Activated CD8-positive, alpha-beta memory T cell treated with anti-CD3 and anti-CD28 coated beads, Interleukin-2, amount 10 ng/mL, durations not matched to agents 7 days and 5 days (primary cell): ENCODE results near the gene DAP3. TPM values are rescaled to one million over a fixed set of nuclear protein-coding genes. Genes with fewer than 3 reads are reported as not detected.
A peak's percentile ranks its signal among the peaks of the same experiment; 100 is the strongest.
"Not testable (repeated sequence)": the region's sequence is repeated elsewhere in the genome, so short reads cannot be mapped to it uniquely, and the experiment has no call there.

Experiments used
- ATAC-seq: fragments of 150-1000 bp; cut with Tn5 transposase; one replicate; pipeline ENCODE4 v1.10.0; 2021; ENCODE audit warnings: moderate library complexity
- CTCF ChIA-PET: fragments of 350-600 bp; sonication (Branson Sonifier 250); formaldehyde crosslinking; loops from one replicate; lab custom pipeline; 2021; ENCODE audit warnings: antibody characterized with exemption; lab: Charles Lee
- DNase-seq: peaks from one replicate; pipeline ENCODE4 v3.0.0-alpha.2; 2020
- H3K27ac Mint-ChIP-seq: one replicate; pipeline ENCODE4 v1.8.0; 2021; ENCODE audit warnings: mild to moderate bottlenecking, mixed read lengths
- H3K27me3 Mint-ChIP-seq: one replicate; pipeline ENCODE4 v1.8.0; 2021; ENCODE audit warnings: mixed read lengths
- H3K36me3 Mint-ChIP-seq: one replicate; pipeline ENCODE4 v1.8.0; 2021; ENCODE audit warnings: mild to moderate bottlenecking, mixed read lengths
- H3K4me1 Mint-ChIP-seq: one replicate; pipeline ENCODE4 v1.8.0; 2021; ENCODE audit warnings: mixed read lengths
- H3K4me3 Mint-ChIP-seq: one replicate; pipeline ENCODE4 v1.8.0; 2021; ENCODE audit warnings: mild to moderate bottlenecking, moderate library complexity, mixed read lengths
- H3K9me3 Mint-ChIP-seq: one replicate; pipeline ENCODE4 v1.8.0; 2022; ENCODE audit warnings: low read depth, mixed read lengths
- total RNA-seq, 2 experiments: library from RNA; stranded (reverse); gene quantifications; one replicate each; pipeline ENCODE4 v1.2.3, GENCODE V29; 2021

The DAP3 gene
- 100 to 1,000 TPM; 140 to 145 TPM for total RNA-seq

DNA sequence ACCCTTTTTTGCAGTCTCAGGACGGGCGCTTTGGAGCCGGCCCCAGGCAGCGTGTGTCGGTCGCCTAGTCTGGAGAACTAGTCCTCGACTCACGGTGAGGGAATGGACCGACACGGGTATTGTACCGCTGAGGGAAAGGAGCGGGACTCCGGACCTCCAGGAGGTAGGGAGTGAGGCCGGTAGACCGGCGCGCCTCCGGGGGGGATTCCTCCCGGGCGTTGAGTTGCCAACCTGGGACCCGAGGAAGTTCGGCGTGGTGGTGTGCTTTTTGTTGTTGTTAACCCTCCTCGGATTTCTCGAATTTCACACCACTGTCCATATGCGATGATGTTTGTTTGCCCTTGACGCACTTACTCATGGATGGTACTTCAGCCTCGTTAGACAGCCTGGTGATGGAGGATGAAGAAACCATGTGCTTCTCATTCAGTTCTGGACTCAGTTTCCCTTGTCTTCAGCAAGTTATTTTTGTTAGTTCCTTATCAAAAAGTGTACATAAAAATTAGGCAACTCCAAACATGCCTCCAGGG lies at the start of gene DAP3:
DAP3 (plus strand) TSS at position 11 of the 527 bp plus-strand sequence. CDS start 20,689 bp downstream, outside the sequence.
- H3K9me3 Mint-ChIP-seq, CTCF ChIA-PET, DNase-seq, ATAC-seq, H3K27me3 Mint-ChIP-seq: not testable (repeated sequence)
- H3K27ac Mint-ChIP-seq = peak within 1 kb of the TSS; percentile 99
- peaks cover 61% of the 10 kb centered on the region for H3K4me1 Mint-ChIP-seq
- peak within 1 kb of the TSS; percentile 99 for H3K4me3 Mint-ChIP-seq
- peaks cover 50% of the 10 kb centered on the region for H3K36me3 Mint-ChIP-seq

DNA sequence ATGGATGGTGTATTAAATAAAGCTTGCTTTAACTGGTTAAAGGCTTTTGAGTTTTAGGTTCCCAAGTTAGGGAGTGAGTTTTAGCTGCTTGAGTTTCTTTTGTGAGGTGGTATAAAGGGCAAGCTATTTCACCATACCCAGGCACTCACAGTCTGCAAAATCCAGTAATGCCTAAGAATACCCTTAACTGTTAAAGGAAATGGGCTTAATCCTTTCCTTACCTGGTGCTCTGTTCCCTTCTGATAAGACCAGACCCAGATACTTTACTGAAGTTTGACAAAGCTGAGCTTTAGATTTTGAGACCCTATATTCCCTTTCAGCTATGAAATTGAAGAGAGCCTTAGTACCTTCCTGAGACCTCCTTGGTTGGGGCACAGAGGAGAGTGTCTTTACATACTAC lies 48.5 kb upstream of the DAP3 start:
- H3K9me3 Mint-ChIP-seq = peaks cover 21% of the 10 kb centered on the region
- peaks cover 28% of the 10 kb centered on the region for H3K36me3 Mint-ChIP-seq
- H3K27me3 Mint-ChIP-seq = no peaks in the 10 kb centered on the region
- CTCF ChIA-PET = interaction anchor here (0.7 to 1.1 kb wide), 2 partner anchors 18 to 22 kb away, joined by 3 to 4 read pairs; no protein-coding TSS in a partner anchor
- ATAC-seq (no peak), DNase-seq (no peak)
- H3K4me3 Mint-ChIP-seq = no peak overlapping the region
- no peak overlapping the region for H3K27ac Mint-ChIP-seq
- peaks cover 21% of the 10 kb centered on the region for H3K4me1 Mint-ChIP-seq

DNA sequence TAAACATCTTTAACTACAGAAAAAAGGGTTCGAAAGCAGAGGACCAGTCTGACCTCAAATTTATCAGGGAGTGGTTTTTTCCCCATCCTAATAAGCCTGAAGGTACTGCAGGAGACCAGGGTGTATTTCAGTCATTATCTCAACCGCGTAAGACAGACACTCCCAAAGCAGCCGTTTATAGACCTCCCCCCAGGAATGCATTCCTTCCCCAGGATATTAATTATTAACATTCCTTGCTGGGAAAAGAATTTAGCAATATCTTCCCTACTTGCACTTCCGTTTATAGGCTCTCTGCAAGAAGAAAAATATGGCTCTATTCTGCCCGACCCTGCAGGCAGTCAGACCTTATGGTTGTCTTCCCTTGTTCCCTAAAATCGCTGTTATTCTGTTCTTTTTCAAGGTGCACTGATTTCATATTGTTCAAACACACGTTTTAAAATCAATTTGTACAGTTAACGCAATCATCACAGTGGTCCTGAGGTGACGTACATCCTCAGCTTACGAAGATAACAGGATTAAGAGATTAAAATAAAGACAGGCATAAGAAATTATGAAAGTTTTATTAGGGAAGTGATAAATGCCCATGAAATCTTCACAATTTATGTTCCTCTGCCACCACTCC lies 46.2 kb upstream of the DAP3 start:
- ATAC-seq, H3K4me3 Mint-ChIP-seq, H3K27ac Mint-ChIP-seq, CTCF ChIA-PET, H3K27me3 Mint-ChIP-seq, DNase-seq, H3K4me1 Mint-ChIP-seq: not testable (repeated sequence)
- H3K9me3 Mint-ChIP-seq = peaks cover 21% of the 10 kb centered on the region
- H3K36me3 Mint-ChIP-seq = peaks cover 25% of the 10 kb centered on the region

DNA sequence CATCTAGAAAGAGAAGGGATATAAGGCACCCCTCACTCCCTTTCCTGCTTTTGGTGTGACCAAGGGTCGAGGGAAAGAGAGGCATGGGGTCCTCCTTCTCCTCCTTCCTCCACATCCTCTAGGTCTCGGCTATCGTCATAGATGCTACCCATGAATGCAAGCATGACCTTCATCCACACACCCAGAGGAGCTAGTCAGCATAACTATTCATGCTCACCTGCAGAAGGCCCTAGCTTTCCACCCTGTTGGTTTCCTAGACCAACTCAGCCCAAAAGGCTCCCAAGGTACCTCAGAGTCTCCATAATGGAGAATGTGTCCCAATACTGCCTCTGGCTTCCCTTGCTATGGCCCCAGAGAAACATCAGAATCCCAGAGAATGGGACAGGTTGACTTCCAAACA lies 45.7 kb upstream of the DAP3 start:
- DNase-seq (no peak), ATAC-seq (no peak)
- H3K27me3 Mint-ChIP-seq = no peaks in the 10 kb centered on the region
- H3K36me3 Mint-ChIP-seq = peaks cover 25% of the 10 kb centered on the region
- CTCF ChIA-PET = no interaction called here
- no peaks in the 10 kb centered on the region for H3K4me1 Mint-ChIP-seq
- H3K9me3 Mint-ChIP-seq = peaks cover 21% of the 10 kb centered on the region
- H3K4me3 Mint-ChIP-seq = no peak overlapping the region
- no peak overlapping the region for H3K27ac Mint-ChIP-seq

DNA sequence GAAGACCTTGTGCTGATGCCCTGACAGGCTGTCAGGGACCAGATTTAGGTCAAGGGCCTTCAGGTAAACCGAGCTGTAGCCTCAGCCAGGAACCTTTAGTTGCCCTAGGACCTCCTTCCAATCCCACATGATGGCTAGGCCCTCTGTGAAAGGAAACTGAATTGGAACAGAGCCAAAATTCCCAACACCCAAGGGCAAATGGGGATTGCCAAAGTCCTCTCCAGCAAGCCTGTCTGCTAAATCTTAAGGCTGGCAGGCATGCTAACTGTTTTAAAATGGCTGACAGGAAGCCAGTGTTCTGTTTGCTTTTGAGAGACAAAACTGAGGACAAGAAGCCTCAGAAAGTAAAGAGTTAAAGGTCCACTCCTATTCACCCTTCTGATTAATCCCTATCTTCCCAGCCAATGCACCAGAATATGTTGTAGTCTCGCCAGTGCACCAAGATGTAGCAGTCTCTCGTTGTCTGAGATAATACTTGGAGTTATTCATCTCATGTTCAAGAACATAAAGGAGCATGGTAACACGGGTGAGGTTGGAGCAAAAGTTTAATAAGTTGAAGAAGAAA lies 43.8 kb upstream of the DAP3 start:
- no peak for ATAC-seq
- no peak for DNase-seq
- Mint-ChIP-seq H3K4me3 (no peak overlapping the region), H3K36me3 (peaks cover 22% of the 10 kb centered on the region), H3K27ac (no peak overlapping the region), H3K27me3 (peaks cover 2% of the 10 kb centered on the region), H3K4me1 (no peaks in the 10 kb centered on the region), H3K9me3 (peaks cover 21% of the 10 kb centered on the region)
- CTCF ChIA-PET = no interaction called here

DNA sequence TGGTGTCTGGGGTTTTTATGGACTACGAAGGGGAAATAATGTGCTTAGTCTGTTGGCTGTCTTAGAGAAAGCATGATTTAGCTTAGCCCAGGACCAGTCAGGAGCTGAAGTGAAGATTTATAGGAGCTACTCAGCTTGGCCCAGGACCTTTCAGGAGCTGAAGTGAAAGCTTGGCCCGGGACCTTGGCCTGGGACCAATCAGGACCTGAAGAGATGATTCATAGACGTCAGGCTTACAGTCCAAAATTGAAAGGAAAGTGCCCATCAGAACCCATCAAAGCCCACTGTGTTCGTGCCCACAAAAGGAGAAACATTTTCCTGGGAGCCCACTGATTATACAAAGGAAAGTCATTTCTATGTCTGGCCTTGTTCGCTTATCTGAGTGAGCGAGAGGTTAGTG lies 43.2 kb upstream of the DAP3 start:
- Mint-ChIP-seq H3K9me3 (peaks cover 18% of the 10 kb centered on the region), H3K27me3 (peaks cover 2% of the 10 kb centered on the region), H3K27ac (no peak overlapping the region), H3K4me3 (no peak overlapping the region), H3K36me3 (peaks cover 19% of the 10 kb centered on the region), H3K4me1 (no peaks in the 10 kb centered on the region)
- DNase-seq (no peak), ATAC-seq (no peak)
- CTCF ChIA-PET = interaction anchor here (1.0 kb wide), 1 partner anchor 395 kb away, joined by 4 read pairs; no protein-coding TSS in a partner anchor

DNA sequence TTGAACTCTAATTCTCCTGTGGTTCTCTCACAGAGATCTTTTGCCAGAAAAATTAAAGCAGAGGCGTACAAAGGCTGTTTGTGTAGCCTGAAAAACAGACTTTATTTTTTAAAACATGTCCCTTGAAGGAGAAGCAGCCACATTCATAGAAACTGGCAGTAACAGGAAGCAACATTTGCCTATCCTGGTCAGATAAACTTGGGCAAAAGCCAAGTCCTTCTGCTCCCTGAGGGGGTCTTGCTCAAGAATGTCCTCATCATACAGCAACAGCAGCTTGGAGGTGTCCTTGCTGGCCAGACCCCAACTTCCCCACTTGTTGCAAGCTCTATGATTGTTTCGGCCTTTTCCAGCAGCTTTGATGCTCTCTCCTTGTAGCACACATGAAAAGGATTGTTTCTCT lies 42.6 kb upstream of the DAP3 start:
- Mint-ChIP-seq H3K36me3 (peaks cover 19% of the 10 kb centered on the region), H3K27ac (no peak overlapping the region), H3K4me3 (no peak overlapping the region), H3K27me3 (peaks cover 2% of the 10 kb centered on the region), H3K4me1 (no peaks in the 10 kb centered on the region), H3K9me3 (peaks cover 18% of the 10 kb centered on the region)
- DNase-seq = no peak
- CTCF ChIA-PET = interaction anchor here (0.6 to 1.0 kb wide), 2 partner anchors 152 to 396 kb away, joined by 3 to 4 read pairs; no protein-coding TSS in a partner anchor
- no peak for ATAC-seq

DNA sequence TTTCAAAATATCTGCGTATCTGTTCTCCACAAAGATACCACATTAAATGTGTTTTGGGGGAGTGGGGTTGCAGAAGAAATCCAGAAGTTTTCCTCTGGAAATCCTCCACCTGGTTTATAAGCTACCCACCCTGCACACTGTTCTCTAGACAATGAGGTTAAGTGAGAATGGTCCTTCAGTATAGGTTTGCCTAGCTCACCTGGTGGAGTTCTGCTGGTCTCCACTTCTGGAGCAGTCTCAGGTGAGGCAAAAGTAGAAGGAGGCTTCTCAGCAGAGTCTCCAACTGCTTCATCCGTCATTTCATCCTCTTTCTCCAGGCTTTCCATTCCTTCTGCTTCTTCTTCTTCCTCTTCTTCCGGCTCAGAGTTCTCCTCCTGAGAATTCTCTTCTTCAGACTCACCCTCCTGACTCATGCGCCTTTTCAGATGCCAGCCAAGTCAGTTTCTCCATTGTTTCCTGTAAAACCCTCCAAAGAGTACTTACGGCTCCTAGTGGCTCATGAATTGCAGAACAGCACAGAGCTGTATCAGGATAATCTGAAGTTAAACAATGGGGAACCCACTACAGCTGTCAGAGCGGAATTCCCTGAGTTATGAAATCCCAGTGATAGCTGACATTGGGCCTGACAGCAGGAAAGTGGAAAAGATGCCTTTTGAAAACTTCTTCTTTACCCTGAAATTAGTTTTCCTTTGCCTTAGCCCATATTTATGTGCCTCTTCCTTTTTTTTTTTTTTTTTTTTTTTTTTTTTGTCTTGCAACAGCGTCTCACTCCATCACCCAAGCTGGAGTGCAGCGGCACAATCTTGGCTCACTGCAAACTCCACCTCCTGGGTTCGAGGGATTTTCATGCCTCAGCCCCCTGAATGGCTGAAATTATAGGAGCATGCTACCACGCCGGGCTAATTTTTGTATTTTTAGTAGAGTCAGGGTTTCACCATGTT lies 40.4 kb upstream of the DAP3 start:
- Mint-ChIP-seq H3K36me3 (peaks cover 4% of the 10 kb centered on the region), H3K4me3 (no peak overlapping the region), H3K9me3 (peaks cover 2% of the 10 kb centered on the region), H3K4me1 (no peaks in the 10 kb centered on the region), H3K27ac (no peak overlapping the region), H3K27me3 (peaks cover 6% of the 10 kb centered on the region)
- DNase-seq = no peak
- ATAC-seq = no peak
- CTCF ChIA-PET = interaction anchor here (0.6 kb wide), 1 partner anchor 367 kb away, joined by 3 read pairs; no protein-coding TSS in a partner anchor

DNA sequence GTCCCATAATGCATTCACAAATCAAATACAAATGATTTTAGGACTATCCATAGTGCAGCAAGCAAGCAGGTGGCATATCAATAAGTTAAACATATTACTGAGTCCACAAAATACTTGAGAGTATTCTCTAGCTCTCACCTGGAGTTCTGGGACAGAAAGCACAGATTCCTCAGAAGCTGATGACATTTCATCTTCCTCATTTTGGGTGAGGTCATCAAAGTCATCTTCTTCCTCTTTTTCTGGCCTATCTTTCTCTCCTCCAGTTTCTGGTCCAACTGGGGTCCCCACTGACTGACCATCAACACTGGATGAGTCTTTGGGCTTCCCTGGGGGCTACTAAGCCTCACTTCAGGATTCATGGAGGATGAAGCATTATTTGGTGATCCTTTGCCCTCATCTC lies 39.2 kb upstream of the DAP3 start:
- H3K9me3 Mint-ChIP-seq = no peaks in the 10 kb centered on the region
- H3K4me3 Mint-ChIP-seq = no peak overlapping the region
- CTCF ChIA-PET = no interaction called here
- no peaks in the 10 kb centered on the region for H3K4me1 Mint-ChIP-seq
- no peak for ATAC-seq
- DNase-seq = no peak
- peaks cover 1% of the 10 kb centered on the region for H3K36me3 Mint-ChIP-seq
- no peak overlapping the region for H3K27ac Mint-ChIP-seq
- peaks cover 11% of the 10 kb centered on the region for H3K27me3 Mint-ChIP-seq

DNA sequence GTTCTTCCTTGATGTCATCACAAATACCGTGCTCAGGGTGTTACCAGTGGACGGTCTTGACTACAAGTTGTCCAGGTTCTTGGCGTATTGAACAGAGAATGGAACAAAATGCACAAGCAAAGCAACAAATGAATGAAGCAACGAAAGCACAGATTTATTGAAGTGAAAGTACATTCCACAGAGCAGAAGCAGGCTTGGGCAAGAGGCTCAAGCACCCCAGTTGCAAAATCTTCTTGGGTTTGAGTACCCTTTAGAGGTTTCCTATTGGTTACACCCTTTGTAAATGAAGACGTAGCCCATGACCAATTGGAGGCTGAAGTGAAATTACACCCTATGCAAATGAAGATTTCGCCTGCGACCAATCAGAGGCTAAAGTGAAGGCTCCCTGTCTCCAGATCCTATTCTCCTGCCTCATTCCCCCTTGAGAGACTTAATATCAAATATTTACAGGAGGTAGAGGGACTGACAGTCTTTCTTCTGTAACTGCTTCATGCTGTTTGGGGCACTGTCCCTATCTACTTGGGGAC lies 38.6 kb upstream of the DAP3 start:
- Mint-ChIP-seq H3K27ac (no peak overlapping the region), H3K9me3 (no peaks in the 10 kb centered on the region), H3K4me1 (no peaks in the 10 kb centered on the region), H3K27me3 (peaks cover 12% of the 10 kb centered on the region), H3K36me3 (peaks cover 1% of the 10 kb centered on the region), H3K4me3 (no peak overlapping the region)
- ATAC-seq = no peak
- CTCF ChIA-PET = interaction anchor here (0.6 to 1.4 kb wide), 2 partner anchors 399 to 865 kb away, joined by 3 read pairs; no protein-coding TSS in a partner anchor
- DNase-seq = no peak

DNA sequence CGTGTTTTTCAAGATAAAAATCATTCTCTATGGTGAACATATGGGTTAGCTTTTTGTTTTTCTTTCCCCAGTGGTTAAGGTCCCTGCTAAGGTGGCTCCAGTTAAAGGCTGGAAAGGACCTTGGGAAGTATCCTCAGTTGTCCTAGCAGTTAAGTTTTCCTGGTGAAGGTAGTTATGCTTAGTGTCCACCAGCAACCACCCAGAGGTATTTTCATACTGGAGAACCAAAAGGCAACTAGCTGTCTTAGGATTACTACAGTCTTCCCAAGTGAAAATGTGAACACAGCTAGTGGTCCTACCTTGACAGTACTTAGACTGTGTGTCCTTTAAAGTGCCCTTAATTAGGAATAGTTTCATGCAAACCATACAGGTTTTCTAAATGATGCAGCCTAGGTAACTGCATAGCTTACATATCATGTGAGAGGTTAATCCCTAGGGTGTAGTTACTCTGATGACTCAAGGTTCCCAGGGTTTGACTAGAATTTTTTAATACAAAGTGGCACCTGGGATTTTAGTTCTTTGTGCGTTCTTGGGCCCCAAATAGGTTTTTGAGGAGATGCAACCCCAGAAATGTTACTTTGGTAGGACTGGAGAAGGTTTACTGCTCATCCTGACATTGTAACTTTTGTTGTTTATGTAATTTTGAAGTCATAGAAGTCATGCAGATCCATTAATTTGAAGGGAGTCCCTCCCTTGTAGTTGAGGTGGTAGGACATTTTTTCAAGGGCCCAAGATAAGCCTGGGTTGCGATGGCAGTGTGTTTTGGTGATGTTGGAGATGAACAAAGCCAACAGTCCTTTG lies 36.8 kb upstream of the DAP3 start:
- Mint-ChIP-seq H3K36me3 (peaks cover 6% of the 10 kb centered on the region), H3K9me3 (no peaks in the 10 kb centered on the region), H3K4me1 (no peaks in the 10 kb centered on the region), H3K4me3 (no peak overlapping the region), H3K27me3 (peaks cover 12% of the 10 kb centered on the region), H3K27ac (no peak overlapping the region)
- DNase-seq (no peak), ATAC-seq (no peak)
- CTCF ChIA-PET = interaction anchor here (0.5 kb wide), 1 partner anchor 373 kb away, joined by 4 read pairs; no protein-coding TSS in a partner anchor

DNA sequence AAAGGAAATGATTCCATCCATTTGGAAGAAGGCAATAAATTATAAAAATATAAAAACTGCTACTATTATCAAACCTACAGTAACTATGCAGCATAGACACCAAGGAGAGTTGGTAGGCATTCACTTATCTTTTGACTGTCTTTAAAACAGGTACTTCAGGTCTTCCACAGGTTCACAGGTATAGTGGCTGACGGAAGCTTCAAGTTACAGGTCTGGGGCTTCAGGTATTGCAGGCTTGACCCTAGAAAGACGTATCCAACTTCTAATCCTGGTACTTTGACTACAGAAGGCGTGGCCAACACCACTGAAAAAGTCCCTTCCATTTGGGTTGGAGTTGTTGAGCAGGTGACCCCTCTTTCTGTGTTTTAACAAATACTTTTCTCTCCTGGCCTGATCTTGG lies 35.9 kb upstream of the DAP3 start:
- Mint-ChIP-seq H3K36me3 (peaks cover 11% of the 10 kb centered on the region), H3K4me3 (no peak overlapping the region), H3K4me1 (no peaks in the 10 kb centered on the region), H3K27ac (no peak overlapping the region), H3K27me3 (peaks cover 12% of the 10 kb centered on the region), H3K9me3 (no peaks in the 10 kb centered on the region)
- no peak for DNase-seq
- CTCF ChIA-PET = no interaction called here
- ATAC-seq = no peak
